HepG2 (cell line): Measurements from ENCODE around the gene NSL1. TPM values are rescaled to one million over a fixed set of nuclear protein-coding genes. Genes with fewer than 3 reads are reported as not detected.

Experiments used
- ATAC-seq: fragments of 200-7000 bp; cut with Tn5 transposase; 3 replicates; pipeline ENCODE4 v1.9.1; 2020; ENCODE audit warnings: mild to moderate bottlenecking, moderate library complexity
- BruUV-seq: library from RNA; stranded (reverse); fragments of 400-500 nt; replicated peaks from 2 replicates; lab custom pipeline; 2021; lab: Mats Ljungman, UMichigan
- CTCF ChIA-PET: fragments of 300-600 bp; formaldehyde crosslinking; extraction: SDS; loops from one replicate; lab custom pipeline; 2021; ENCODE audit warnings: low total read pairs, inconsistent platforms, low intra/inter-chr PET ratio; lab: Yijun Ruan, JAX
- POLR2A ChIA-PET: fragments of 350-600 bp; sonication (Branson Sonifier 250); formaldehyde crosslinking; loops from one replicate; lab custom pipeline; 2020; ENCODE audit warnings: antibody characterized with exemption, inconsistent platforms; lab: Yijun Ruan, JAX
- DNase-seq: peaks from one replicate; pipeline ENCODE4 v3.0.0-alpha.2; 2015; ENCODE audit warnings: low spot score
- FAIRE-seq: peaks from 3 replicates; lab custom pipeline; 2011; peaks lifted over from hg19 to GRCh38; lab: Jason Lieb, UNC
- H2AFZ ChIP-seq: one replicate; pipeline ENCODE4 v1.6.1; 2011; ENCODE audit warnings: low read length, inconsistent platforms
- H3K27ac ChIP-seq: fragments of 300-600 bp; 3 replicates; pipeline ENCODE4 v1.8.0; 2011; ENCODE audit warnings: mixed run types, mild to moderate bottlenecking, mixed read lengths, low read length, inconsistent platforms; ENCODE audit not compliant: insufficient read depth; ENCODE audit errors: extremely low read length
- H3K27me3 ChIP-seq, 2 experiments: fragments of 200-600 bp in 1 of 2; 2 replicates in 1 of 2; 3 replicates in 1 of 2; pipeline versions ENCODE4 v1.6.0 to v1.8.0; 2011; ENCODE audit warnings: low read length in 2 of 2, mild to moderate bottlenecking in 2 of 2, moderate library complexity in 2 of 2, inconsistent platforms in 1 of 2; ENCODE audit not compliant: insufficient read depth in 2 of 2, control insufficient read depth in 1 of 2
- H3K36me3 ChIP-seq, 2 experiments: fragments of 200-600 bp in 1 of 2; replicated peaks in 1 of 2; 2 replicates in 1 of 2; 3 replicates in 1 of 2; pipeline versions ENCODE4 v1.5.1 to v1.8.0; 2011; ENCODE audit warnings: low read length in 2 of 2, inconsistent platforms in 1 of 2; ENCODE audit not compliant: insufficient read depth in 2 of 2, control insufficient read depth in 1 of 2
- H3K4me1 ChIP-seq: 2 replicates; pipeline ENCODE4 v1.5.1; 2012; ENCODE audit warnings: low read length, inconsistent platforms; ENCODE audit not compliant: insufficient read depth
- H3K4me2 ChIP-seq: 2 replicates; pipeline ENCODE4 v1.6.0; 2011; ENCODE audit warnings: low read depth, low read length, inconsistent platforms
- H3K4me3 ChIP-seq, 3 experiments: fragments of 200-600 bp in 1 of 3; sonication (generic), shearing (Covaris generic) in 1 of 3; replicated peaks in 1 of 3; 2 replicates each; pipeline ENCODE4 v1.5.1; 2011 to 2016; ENCODE audit warnings: low read length in 3 of 3, inconsistent platforms in 2 of 3, low read depth in 2 of 3, mild to moderate bottlenecking in 2 of 3, control low read depth in 1 of 3, mixed read lengths in 1 of 3; ENCODE audit not compliant: insufficient read depth in 1 of 3
- H3K79me2 ChIP-seq: one replicate; pipeline ENCODE4 v1.6.1; 2011; ENCODE audit warnings: low read length, inconsistent platforms; ENCODE audit not compliant: insufficient read depth
- H3K9ac ChIP-seq: 2 replicates; pipeline ENCODE4 v1.6.0; 2011; ENCODE audit warnings: mild to moderate bottlenecking, low read depth, low read length, inconsistent platforms; ENCODE audit not compliant: insufficient read depth
- H3K9me3 ChIP-seq: 2 replicates; pipeline ENCODE4 v1.5.1; 2012; ENCODE audit warnings: mild to moderate bottlenecking, low read length
- H4K20me1 ChIP-seq: 2 replicates; pipeline ENCODE4 v1.6.0; 2011; ENCODE audit warnings: inconsistent platforms, mild to moderate bottlenecking, low read length, moderate library complexity; ENCODE audit not compliant: insufficient read depth
- SMYD3 ChIP-seq: sonication (generic); formaldehyde crosslinking; IDR thresholded peaks from 2 replicates; pipeline ENCODE4 v1.8.1; 2023; ENCODE audit warnings: mild to moderate bottlenecking, missing genetic modification reagents
- ZNF687 ChIP-seq: sonication (generic); formaldehyde crosslinking; IDR thresholded peaks from 2 replicates; pipeline ENCODE4 v1.5.1; 2020; ENCODE audit warnings: mild to moderate bottlenecking, missing genetic modification reagents, moderate library complexity
- ZNF891 ChIP-seq: sonication (generic); formaldehyde crosslinking; IDR thresholded peaks from 2 replicates; pipeline ENCODE4 v1.5.0; 2020; ENCODE audit warnings: mild to moderate bottlenecking, missing genetic modification reagents
- WGBS: methylation state at CpG from one replicate; pipeline ENCODE4 v1.1.6; 2017; ENCODE audit warnings: low lambda C conversion rate; 5-methylcytosine and 5-hydroxymethylcytosine counted together
- in situ Hi-C: cut with HindIII; loops from 2 replicates; pipeline ENCODE4 v1.10.0; 2017; ENCODE audit warnings: low pct_unique_long_range_greater_than_20kb; ENCODE audit not compliant: extremely low pct_ligation_motif_present
- intact Hi-C: fragments of 100-400 bp; cut with micrococcal nuclease; formaldehyde crosslinking; loops from one replicate; pipeline ENCODE4 v1.10.0; 2022; ENCODE audit not compliant: unreplicated experiment
- polyA plus RNA-seq, 8 experiments: library from polyadenylated mRNA; depleted of rRNA in 3 of 8; stranded (reverse) in 7 of 8; unstranded in 1 of 8; fragments of >200 nt; fragmentation: Illumina TruSeq in 4 of 8; extraction: Trizol in 4 of 8; gene quantifications; 2 replicates each; pipeline versions ENCODE4 v1.2.1 to v1.2.3, GENCODE V29; 2011 to 2016; ENCODE audit warnings: low read depth in 4 of 8, missing spikeins in 1 of 8, mixed read lengths in 1 of 8; ENCODE audit not compliant: insufficient read depth in 1 of 8
- total RNA-seq, 5 experiments: library from RNA; depleted of rRNA; stranded (reverse); fragments of >200 nt; fragmentation: Illumina TruSeq; extraction: Trizol; gene quantifications; 2 replicates each; pipeline ENCODE4 v1.2.3, GENCODE V29; 2016; ENCODE audit warnings: low read depth in 1 of 5

NSL1 gene
- total and polyA plus RNA-seq, 2 of the 13 experiments (the other 11 are each of a cell fraction or from before 2014, with no cell fraction given): 34.5 to 77.4 TPM

GRCh38 chr1:212678456-212679410 is 112.8 kb downstream of the NSL1 start:
- ChIA-PET CTCF (no interaction called here), POLR2A (no interaction called here)
- TF ChIP-seq SMYD3 (CRISPR knock-in tag) (no peak), ZNF891 (CRISPR knock-in tag) (0 out of 2 replicates have a peak, but pooled peaks have one; percentile 27), ZNF687 (CRISPR knock-in tag) (peak; percentile 12; the same call in 1 of the 2 replicates)
- DNase-seq (no peak), FAIRE-seq (no peak), ATAC-seq (peak; percentile 82)
- no TSS peak for BruUV-seq
- 40% methylated on average over 7 of the region's 11 CpGs for WGBS
- Histone ChIP-seq H3K4me3 (no peak overlapping the region), H3K9me3 (no peaks in the 10 kb centered on the region), H3K27me3 (peaks cover 2 to 17% of the 10 kb centered on the region in 2 experiments; a peak in 3 of 5 replicates), H3K79me2 (no peaks in the 10 kb centered on the region), H3K4me1 (peaks cover 22% of the 10 kb centered on the region), H2AFZ (no peak overlapping the region), H3K36me3 (no peaks in the 10 kb centered on the region), H3K27ac (no peak overlapping the region), H3K4me2 (peak overlapping the region; percentile 25), H4K20me1 (no peaks in the 10 kb centered on the region), H3K9ac (no peak overlapping the region)
- in situ Hi-C loops (no loop called here), intact Hi-C loops (no loop called here)
